Ramos (cell line): Measurements from ENCODE around the gene NTN1.

Experiments used
- in situ Hi-C: fragments of 300-500 bp; cut with MboI; formaldehyde crosslinking; loops from one replicate; pipeline ENCODE4 v1.14.3; 2022; ENCODE audit warnings: low sequenced_read_pairs; ENCODE audit not compliant: unreplicated experiment

NTN1 gene

GRCh38 chr17:9206741-9207332 is 185.5 kb downstream of the NTN1 start:
- in situ Hi-C loops, result no loop called here

DNA sequence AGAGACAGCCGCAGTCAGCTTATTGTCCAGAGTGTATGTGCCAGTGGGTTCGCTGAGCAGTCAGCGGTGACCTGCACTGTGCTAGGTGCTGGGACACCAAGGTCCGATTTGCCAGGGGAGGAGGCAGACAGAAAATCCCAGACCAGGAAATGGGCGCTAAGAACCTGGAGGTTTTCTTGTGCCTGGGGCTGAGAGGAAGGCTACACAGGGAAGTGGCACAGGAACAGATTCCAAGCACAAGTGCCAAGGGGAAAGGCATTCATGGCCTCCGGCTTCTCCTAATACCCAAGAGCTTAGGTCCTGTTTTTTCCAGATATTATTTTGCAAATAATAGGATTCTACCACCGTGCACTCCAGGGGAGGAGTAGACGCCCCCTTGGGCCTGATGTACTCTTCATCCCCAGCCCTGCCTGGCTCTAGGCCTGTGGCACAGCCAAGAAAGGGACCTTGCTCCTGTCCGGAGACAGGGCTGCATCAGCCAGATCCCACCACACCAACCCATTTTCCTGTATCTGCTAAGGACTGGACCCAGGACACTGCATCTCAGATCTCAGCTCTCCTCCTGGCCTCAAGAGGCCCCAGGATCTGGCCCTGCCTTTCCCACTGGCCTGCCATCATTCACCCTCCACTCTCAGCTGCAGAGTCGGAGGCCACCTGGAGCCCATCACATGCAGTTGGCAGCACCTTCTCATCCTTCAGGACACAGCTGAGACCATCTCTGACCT is 187.2 kb downstream of the NTN1 start:
- in situ Hi-C loops, result no loop called here

- in situ Hi-C loops, result no loop called here
Measured at GRCh38 chr17:9209347-9209746, 188.0 kb downstream of the NTN1 start.

DNA sequence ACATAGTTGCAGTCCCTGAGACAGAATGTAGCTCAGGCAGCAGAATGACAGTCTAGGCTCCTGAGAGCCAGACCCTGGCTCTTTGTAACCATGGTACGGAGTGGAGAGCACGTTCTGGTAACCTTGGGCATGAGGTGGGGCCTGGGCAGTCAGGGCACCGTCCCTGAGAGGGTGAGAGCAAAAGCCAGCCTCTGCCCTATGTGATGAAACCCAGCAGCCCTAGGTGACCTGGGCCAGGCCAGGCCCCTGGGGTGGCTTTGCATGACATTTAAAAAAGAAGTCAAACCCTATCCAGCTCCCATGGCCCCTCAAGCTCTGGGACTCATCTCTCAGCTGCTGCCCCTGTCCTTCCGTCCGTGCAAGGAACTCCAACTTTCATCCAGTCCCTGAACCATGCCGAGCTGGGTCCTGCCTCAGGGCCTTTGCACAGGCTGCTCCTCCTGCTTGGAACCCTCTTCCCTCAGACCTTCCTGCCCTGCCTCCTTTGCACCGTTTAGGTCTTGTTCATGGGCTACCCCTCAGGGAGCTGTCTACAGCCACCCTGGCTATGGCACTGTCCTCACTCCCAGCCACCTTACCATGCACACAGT is 188.6 kb downstream of the NTN1 start:
- in situ Hi-C loops, result no loop called here

GRCh38 chr17:9211133-9211765 is 189.9 kb downstream of the NTN1 start:
- in situ Hi-C loops, result no loop called here

- in situ Hi-C loops, result no loop called here
Measured at GRCh38 chr17:9212376-9213302, 191.3 kb downstream of the NTN1 start.

GRCh38 chr17:9213303-9213640 is 192.0 kb downstream of the NTN1 start:
- in situ Hi-C loops, result no loop called here

DNA sequence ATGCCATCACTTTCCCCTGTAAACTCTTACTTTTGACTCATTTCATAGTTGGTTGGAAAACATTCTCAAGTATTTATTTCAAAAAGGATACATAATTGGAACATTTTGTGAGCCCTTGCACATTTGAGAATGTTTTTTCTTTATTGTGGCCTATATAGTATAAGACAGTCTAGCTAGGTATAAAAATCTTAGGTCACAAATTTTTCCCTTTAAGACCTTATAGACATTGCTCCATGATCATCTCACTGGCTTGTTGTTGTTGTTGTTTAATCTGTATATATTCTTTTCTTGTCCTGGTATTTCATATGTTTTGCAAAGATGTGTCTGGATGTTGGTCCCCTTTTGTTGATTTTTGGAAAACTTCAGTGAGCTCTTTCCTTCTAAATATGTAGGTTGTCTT is 194.2 kb downstream of the NTN1 start:
- in situ Hi-C loops, result no loop called here

- in situ Hi-C loops, result no loop called here
Measured at GRCh38 chr17:9217151-9218056, 196.1 kb downstream of the NTN1 start.

- in situ Hi-C loops, result no loop called here
Measured at GRCh38 chr17:9218064-9218635, 196.8 kb downstream of the NTN1 start.

DNA sequence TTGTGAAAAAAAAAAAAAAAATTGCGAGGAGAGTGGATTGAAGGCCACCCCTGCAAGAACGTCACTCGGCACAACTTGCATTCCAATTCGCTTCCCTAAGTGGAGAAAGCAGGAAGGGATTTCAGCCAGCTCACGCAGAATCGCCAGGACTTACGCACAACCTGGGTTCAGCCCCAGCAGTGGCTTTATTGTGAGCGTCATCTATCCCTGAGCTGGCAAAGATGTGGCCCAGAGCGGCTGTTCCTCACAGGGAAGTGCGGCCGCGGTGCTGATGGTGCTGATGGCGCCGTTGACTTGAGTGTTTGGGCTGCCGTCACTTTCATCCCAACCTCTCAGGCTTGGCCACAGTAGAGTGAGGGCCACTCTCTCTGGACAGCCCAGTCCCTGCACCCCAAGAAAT is 197.6 kb downstream of the NTN1 start:
- in situ Hi-C loops, result no loop called here

- in situ Hi-C loops, result no loop called here
Measured at GRCh38 chr17:9219631-9220397, 198.5 kb downstream of the NTN1 start.

- in situ Hi-C loops, result no loop called here
Measured at GRCh38 chr17:9220398-9221146, 199.3 kb downstream of the NTN1 start.

DNA sequence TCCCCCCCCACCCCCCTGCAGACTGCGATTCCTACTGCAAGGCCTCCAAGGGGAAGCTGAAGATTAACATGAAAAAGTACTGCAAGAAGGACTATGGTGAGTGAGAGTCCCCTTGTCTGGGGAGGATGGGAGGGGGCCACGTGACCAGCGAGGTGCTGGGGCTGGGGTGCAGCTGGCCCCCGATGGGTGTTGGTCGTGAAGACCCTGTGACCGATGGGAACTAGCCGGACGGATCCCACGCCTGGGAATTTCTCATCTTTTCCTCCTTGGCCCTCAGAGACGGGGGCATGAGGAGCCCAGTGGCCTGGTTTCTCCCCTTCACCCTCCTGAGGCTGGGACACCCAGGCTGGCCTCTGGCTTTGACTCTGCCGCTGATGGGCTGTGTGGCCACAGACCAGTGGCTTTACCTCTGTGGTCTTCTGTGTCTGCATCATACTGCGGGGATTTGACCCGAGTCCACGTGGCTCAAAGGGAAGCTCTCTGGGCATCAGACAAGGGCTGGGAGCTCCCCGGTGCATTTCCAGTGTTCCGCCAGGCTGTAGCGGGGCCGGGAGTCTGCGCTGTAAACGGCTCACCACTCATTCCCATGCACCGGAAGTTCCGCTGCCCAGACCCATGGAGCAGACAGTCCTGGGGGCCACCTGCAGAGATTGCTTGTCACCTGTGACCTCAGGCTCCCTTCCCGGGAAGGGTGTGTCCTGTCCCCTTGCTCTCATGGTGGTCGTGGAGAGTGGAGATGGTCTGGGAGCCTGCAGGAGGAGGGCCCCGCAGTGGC is 200.0 kb downstream of the NTN1 start:
- in situ Hi-C loops, result no loop called here

- in situ Hi-C loops, result no loop called here
Measured at GRCh38 chr17:9221922-9222180, 200.5 kb downstream of the NTN1 start.

- in situ Hi-C loops, result no loop called here
Measured at GRCh38 chr17:9223531-9223930, 202.2 kb downstream of the NTN1 start.

DNA sequence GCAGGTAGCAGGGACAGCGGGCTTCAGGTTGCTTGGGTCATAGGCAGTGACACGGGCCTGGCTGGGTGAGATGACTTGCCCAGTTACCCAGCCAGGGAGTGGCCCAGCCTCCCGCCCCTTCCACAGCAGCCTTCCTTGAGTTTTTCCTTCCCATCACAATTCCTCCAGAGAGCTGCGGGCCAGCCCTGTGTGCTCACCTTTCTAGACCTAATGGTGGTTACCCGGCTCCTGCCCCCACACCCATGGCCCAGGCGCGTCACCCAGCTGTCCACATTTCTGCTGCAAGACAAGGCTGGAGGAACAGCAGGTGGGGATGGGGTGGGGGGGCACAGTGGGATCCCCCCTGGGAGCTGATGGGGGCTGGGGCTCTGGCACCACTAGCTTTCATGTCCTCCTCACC is 203.2 kb downstream of the NTN1 start:
- in situ Hi-C loops, result no loop called here
